ENCODE data around the gene RHEBL1. TPM values are rescaled to one million over a fixed set of nuclear protein-coding genes. Genes with fewer than 3 reads are reported as not detected.

RHEBL1 gene
- total and polyA plus RNA-seq, 2 of the 8 experiments (the other 6 are each of a cell fraction or from before 2014, with no cell fraction given) = 7.5 to 9.4 TPM

DNA sequence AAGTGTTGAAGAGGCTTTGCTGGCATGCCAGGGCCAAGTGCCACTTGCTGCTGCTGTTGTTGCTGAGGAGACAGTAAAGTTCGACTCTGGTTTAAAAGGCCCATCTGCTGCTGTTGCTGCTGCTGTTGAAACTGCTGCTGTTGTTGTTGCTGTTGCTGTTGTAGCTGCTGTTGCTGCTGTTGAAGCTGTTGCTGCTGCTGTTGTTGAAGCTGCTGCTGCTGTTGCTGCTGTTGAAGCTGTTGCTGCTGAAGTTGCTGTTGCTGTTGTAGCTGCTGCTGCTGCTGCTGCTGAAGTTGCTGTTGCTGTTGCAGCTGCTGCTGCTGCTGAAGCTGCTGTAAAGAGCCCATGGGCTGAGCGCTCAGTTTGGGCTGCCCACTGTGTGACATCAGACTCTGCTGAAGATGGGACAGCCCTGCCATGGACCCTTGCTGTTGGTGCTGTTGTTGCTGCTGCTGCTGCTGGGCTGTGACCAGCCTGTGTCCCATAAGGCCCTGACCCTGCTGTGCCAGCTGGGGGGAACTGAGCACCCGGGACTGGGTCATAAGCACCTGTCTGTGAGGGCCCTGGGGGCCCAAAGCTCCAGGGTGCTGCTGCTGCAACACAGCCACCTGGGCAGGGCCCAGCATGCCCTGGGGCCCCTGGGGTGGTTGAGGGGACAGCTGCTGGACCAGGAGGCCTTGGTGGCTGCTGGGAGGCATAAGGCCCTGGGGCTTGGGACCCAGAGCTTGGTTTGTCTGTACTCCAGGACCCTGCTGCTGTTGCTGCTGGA, 36.9 kb downstream of the RHEBL1 start (continued):
- TF ChIP-seq, protein P1, sequence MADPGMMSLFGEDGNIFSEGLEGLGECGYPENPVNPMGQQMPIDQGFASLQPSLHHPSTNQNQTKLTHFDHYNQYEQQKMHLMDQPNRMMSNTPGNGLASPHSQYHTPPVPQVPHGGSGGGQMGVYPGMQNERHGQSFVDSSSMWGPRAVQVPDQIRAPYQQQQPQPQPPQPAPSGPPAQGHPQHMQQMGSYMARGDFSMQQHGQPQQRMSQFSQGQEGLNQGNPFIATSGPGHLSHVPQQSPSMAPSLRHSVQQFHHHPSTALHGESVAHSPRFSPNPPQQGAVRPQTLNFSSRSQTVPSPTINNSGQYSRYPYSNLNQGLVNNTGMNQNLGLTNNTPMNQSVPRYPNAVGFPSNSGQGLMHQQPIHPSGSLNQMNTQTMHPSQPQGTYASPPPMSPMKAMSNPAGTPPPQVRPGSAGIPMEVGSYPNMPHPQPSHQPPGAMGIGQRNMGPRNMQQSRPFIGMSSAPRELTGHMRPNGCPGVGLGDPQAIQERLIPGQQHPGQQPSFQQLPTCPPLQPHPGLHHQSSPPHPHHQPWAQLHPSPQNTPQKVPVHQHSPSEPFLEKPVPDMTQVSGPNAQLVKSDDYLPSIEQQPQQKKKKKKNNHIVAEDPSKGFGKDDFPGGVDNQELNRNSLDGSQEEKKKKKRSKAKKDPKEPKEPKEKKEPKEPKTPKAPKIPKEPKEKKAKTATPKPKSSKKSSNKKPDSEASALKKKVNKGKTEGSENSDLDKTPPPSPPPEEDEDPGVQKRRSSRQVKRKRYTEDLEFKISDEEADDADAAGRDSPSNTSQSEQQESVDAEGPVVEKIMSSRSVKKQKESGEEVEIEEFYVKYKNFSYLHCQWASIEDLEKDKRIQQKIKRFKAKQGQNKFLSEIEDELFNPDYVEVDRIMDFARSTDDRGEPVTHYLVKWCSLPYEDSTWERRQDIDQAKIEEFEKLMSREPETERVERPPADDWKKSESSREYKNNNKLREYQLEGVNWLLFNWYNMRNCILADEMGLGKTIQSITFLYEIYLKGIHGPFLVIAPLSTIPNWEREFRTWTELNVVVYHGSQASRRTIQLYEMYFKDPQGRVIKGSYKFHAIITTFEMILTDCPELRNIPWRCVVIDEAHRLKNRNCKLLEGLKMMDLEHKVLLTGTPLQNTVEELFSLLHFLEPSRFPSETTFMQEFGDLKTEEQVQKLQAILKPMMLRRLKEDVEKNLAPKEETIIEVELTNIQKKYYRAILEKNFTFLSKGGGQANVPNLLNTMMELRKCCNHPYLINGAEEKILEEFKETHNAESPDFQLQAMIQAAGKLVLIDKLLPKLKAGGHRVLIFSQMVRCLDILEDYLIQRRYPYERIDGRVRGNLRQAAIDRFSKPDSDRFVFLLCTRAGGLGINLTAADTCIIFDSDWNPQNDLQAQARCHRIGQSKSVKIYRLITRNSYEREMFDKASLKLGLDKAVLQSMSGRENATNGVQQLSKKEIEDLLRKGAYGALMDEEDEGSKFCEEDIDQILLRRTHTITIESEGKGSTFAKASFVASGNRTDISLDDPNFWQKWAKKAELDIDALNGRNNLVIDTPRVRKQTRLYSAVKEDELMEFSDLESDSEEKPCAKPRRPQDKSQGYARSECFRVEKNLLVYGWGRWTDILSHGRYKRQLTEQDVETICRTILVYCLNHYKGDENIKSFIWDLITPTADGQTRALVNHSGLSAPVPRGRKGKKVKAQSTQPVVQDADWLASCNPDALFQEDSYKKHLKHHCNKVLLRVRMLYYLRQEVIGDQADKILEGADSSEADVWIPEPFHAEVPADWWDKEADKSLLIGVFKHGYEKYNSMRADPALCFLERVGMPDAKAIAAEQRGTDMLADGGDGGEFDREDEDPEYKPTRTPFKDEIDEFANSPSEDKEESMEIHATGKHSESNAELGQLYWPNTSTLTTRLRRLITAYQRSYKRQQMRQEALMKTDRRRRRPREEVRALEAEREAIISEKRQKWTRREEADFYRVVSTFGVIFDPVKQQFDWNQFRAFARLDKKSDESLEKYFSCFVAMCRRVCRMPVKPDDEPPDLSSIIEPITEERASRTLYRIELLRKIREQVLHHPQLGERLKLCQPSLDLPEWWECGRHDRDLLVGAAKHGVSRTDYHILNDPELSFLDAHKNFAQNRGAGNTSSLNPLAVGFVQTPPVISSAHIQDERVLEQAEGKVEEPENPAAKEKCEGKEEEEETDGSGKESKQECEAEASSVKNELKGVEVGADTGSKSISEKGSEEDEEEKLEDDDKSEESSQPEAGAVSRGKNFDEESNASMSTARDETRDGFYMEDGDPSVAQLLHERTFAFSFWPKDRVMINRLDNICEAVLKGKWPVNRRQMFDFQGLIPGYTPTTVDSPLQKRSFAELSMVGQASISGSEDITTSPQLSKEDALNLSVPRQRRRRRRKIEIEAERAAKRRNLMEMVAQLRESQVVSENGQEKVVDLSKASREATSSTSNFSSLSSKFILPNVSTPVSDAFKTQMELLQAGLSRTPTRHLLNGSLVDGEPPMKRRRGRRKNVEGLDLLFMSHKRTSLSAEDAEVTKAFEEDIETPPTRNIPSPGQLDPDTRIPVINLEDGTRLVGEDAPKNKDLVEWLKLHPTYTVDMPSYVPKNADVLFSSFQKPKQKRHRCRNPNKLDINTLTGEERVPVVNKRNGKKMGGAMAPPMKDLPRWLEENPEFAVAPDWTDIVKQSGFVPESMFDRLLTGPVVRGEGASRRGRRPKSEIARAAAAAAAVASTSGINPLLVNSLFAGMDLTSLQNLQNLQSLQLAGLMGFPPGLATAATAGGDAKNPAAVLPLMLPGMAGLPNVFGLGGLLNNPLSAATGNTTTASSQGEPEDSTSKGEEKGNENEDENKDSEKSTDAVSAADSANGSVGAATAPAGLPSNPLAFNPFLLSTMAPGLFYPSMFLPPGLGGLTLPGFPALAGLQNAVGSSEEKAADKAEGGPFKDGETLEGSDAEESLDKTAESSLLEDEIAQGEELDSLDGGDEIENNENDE (IDR thresholded peaks at IDR 0.05; ENCODE audit: insufficient replicate concordance, low read length) = no peak

Measured in H1 (cell line).